ENCODE results near the gene IQCH.

IQCH gene

DNA sequence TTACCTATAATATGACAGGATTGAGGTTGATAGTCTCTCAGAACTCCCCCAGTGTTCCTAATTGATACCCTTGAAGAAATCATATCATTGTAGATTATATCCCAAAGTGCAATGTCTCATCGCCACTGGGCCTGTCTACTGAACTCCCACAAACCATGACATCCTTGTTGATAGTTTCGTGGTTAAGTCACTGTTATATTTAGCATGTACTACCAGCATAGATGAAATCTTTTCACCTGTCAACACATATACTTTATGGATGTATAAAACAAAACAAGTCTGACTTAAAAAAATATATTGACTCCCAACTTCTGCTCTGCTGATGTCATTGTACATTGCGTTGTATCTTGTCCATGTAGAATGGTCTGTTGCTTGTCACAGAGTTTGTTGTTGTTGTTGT, 128.1 kb downstream of the IQCH start:
- Histone ChIP-seq H3K36me3 (ENCODE audit: insufficient read depth, low read length) (no peaks in the 10 kb centered on the region), H3K4me3 (ENCODE audit: low read length) (no peak overlapping the region), H3K4me1 (ENCODE audit: insufficient read depth, low read length) (peaks cover 14% of the 10 kb centered on the region), H2AFZ (ENCODE audit: low read depth, low read length) (no peak overlapping the region), H3K9me3 (ENCODE audit: low read length) (no peaks in the 10 kb centered on the region), H3K27me3 (ENCODE audit: insufficient read depth, low read length) (no peaks in the 10 kb centered on the region)

DNA sequence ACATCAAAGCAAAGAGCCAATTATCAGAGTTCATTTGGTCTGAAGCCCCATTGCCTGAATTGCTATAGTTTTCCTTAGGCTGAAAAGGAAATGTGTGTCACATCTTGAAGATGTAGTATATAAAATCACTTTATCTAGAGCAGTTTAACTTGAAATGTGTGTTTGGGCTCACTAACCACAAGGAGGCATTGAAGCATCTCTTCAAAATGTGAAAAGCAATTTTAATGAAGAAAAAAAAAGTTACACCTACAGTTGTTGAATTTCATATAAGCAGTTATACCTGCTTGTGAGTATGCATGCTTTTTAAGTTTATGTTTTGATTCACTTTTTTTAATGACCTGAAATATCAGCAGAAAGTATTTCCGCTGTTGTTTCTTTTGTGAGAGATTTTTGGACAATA, 129.3 kb downstream of the IQCH start:
- Histone ChIP-seq H3K9me3 (ENCODE audit: low read length) (no peaks in the 10 kb centered on the region), H3K4me3 (ENCODE audit: low read length) (no peak overlapping the region)

DNA sequence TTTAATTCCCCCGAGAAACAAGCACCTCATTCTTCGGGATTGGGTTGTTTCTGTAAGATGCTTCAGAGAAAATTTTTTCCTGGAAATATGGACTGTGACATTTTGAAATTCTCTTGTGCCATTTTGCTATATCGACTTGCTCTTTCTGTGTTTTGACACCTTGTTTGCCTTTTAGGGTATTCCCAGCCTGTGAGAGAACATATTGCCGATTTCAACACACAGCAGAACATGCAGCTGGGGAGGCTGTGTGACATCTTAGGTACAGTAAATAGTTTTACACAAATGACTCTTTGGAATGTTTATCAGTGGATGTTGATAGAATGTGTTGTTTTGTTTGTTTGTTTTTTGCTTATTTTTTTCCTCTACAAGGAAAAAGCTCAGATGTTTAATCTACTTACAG, 130.2 kb downstream of the IQCH start:
- peaks cover 14% of the 10 kb centered on the region for H3K4me1 ChIP-seq (ENCODE audit: insufficient read depth, low read length)
- no peaks in the 10 kb centered on the region for H3K36me3 ChIP-seq (ENCODE audit: insufficient read depth, low read length)
- H2AFZ ChIP-seq (ENCODE audit: low read depth, low read length): no peak overlapping the region
- no peak overlapping the region for H3K4me3 ChIP-seq (ENCODE audit: low read length)
- H3K27me3 ChIP-seq (ENCODE audit: insufficient read depth, low read length): no peaks in the 10 kb centered on the region
- no peaks in the 10 kb centered on the region for H3K9me3 ChIP-seq (ENCODE audit: low read length)

More for the DNA sequence above, 129.3 kb downstream of the IQCH start:
- Histone ChIP-seq H3K27me3 (ENCODE audit: insufficient read depth, low read length) (no peaks in the 10 kb centered on the region), H2AFZ (ENCODE audit: low read depth, low read length) (no peak overlapping the region), H3K36me3 (ENCODE audit: insufficient read depth, low read length) (no peaks in the 10 kb centered on the region), H3K4me1 (ENCODE audit: insufficient read depth, low read length) (peaks cover 14% of the 10 kb centered on the region)

DNA sequence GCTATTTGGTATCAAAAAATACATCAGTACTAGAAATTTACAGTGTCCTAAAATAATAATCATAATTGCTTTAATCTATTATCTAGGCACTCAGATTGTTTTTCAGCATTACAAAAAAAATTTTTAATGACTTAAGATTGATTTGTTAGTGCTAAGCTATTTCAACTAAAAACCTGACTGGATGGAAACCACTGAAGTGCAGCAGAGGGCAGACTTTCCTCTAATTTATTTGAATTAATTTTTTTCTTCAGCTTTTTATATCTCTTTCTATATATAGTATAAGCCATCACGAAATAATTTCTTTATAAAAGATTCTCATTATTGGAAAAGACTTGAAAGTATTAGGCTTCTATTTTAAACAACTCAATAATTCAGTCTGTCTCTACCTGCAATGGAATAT, 131.4 kb downstream of the IQCH start:
- no peaks in the 10 kb centered on the region for H3K9me3 ChIP-seq (ENCODE audit: low read length)
- H3K27me3 ChIP-seq (ENCODE audit: insufficient read depth, low read length): no peaks in the 10 kb centered on the region
- H2AFZ ChIP-seq (ENCODE audit: low read depth, low read length): no peak overlapping the region
- H3K4me1 ChIP-seq (ENCODE audit: insufficient read depth, low read length): peaks cover 9% of the 10 kb centered on the region
- no peak overlapping the region for H3K4me3 ChIP-seq (ENCODE audit: low read length)
- no peaks in the 10 kb centered on the region for H3K36me3 ChIP-seq (ENCODE audit: insufficient read depth, low read length)

DNA sequence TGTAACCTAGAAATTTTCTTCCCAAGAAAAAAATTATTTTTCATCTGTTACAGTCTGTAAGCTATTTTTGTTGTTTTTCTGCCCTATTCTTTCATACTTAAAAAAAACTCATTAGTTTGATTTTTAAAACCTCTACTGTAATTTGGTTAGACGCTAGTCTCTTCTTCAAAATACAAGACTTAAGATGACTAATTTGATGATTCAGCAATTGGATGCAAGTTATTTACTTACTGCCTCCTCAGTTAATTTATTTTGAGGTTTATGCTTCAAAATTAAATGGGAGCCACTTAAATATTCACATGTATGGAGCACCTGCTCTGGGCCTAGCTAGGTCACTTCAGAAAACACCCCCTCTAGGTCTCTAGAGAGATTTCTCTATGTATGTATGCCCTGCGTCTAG, 132.4 kb downstream of the IQCH start:
- no peaks in the 10 kb centered on the region for H3K9me3 ChIP-seq (ENCODE audit: low read length)

DNA sequence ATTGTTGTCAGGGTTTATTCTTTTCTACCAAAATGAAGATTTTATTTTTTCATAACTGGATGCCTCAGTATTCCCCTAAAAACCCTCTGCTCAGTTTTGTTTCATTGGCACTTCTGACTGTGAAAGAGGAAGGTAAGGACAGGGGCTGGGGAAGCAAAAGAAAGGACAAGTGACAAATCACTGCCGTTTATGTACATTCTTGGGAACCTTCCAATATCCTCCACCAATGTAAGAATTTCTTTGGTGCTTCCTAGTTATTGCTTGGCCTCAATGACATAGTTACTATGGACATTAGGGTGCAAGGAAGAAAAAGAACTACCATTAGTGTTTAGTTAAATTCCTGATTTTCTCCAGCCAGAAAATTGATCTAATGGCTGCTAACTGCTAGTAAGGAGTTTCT, 135.4 kb downstream of the IQCH start:
- Histone ChIP-seq H2AFZ (ENCODE audit: low read depth, low read length) (no peak overlapping the region), H3K27me3 (ENCODE audit: insufficient read depth, low read length) (no peaks in the 10 kb centered on the region), H3K4me1 (ENCODE audit: insufficient read depth, low read length) (no peaks in the 10 kb centered on the region), H3K9me3 (ENCODE audit: low read length) (no peaks in the 10 kb centered on the region), H3K4me3 (ENCODE audit: low read length) (no peak overlapping the region), H3K36me3 (ENCODE audit: insufficient read depth, low read length) (no peaks in the 10 kb centered on the region)

More for the DNA sequence above, 132.4 kb downstream of the IQCH start:
- Histone ChIP-seq H3K27me3 (ENCODE audit: insufficient read depth, low read length) (no peaks in the 10 kb centered on the region), H3K4me1 (ENCODE audit: insufficient read depth, low read length) (peaks cover 2% of the 10 kb centered on the region), H3K36me3 (ENCODE audit: insufficient read depth, low read length) (no peaks in the 10 kb centered on the region), H3K4me3 (ENCODE audit: low read length) (no peak overlapping the region), H2AFZ (ENCODE audit: low read depth, low read length) (no peak overlapping the region)

DNA sequence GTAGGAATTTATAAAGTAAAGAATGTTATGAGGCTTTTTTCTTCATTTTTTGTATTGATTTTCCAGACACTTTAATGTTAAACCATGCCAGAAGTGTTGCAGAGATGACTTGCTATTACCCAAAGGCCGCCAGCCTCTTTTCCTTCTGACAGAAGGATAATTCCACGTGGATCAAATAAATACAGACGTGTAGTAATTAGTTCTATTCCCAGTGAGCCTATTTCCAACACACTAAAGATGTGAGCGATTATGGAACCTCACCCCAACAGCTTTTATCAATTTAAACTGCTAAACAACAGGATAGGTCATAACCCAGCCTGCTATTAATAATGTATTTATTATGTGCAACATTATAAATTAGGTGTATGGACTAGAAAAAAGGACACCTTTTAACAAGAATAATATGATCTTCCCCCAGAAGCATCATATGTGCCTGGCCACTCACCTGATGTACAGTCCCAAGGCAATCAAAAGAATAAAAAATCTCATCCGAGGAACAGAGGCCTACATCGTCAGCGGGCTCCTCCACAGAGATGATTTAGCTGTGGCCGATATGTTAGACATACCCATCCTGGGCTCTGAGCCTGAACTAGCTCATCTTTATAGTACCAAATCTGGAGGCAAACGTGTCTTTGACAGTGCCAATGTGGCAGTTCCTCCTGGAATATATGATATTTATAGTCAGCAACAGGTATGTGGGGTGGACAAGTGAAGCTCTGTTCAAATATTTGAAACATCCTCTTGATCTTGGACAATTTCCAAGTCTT, 140.5 kb downstream of the IQCH start:
- H3K27me3 ChIP-seq (ENCODE audit: insufficient read depth, low read length): no peaks in the 10 kb centered on the region
- no peak overlapping the region for H2AFZ ChIP-seq (ENCODE audit: low read depth, low read length)
- H3K9me3 ChIP-seq (ENCODE audit: low read length): no peaks in the 10 kb centered on the region
- no peaks in the 10 kb centered on the region for H3K36me3 ChIP-seq (ENCODE audit: insufficient read depth, low read length)
- H3K4me1 ChIP-seq (ENCODE audit: insufficient read depth, low read length): no peaks in the 10 kb centered on the region
- H3K4me3 ChIP-seq (ENCODE audit: low read length): no peak overlapping the region

DNA sequence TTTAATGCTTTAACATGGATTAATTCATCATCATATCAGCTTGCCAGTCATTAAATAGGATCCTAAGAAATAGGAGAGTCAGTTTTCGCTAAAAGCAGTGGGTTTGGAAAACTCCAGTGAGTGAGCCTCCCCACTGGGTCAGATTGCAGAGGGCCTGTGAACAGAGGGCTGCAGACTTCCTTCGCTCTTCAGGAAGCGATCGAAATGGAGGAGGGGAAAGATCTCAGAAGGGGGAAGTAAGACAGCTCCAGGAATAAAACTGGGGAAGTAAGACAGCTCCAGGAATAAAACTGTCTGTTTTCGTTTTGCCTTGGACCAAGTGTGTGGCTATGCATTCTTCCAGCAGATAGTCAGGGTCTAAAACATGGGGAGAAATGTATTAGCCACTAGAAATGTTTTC, 141.5 kb downstream of the IQCH start:
- Histone ChIP-seq H3K27me3 (ENCODE audit: insufficient read depth, low read length) (no peaks in the 10 kb centered on the region), H2AFZ (ENCODE audit: low read depth, low read length) (no peak overlapping the region)

DNA sequence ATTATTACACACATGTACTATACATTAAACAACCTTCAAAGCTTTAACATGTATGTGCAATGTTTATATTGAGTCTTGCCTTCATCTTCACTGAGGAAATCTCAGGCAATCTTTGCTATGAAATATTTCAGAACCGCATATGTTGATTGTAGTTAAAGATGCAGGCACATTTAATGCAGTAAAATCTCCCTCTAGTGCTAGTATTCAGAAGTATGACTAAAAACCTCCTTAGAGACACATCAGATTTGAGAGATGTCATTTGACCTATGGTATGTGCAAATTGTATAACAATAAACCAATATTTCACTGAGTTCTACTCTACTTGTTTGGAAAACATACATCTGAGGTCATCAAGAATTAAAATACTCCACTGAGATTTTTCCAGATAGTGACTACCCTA, 142.6 kb downstream of the IQCH start:
- Histone ChIP-seq H2AFZ (ENCODE audit: low read depth, low read length) (no peak overlapping the region), H3K27me3 (ENCODE audit: insufficient read depth, low read length) (no peaks in the 10 kb centered on the region), H3K4me1 (ENCODE audit: insufficient read depth, low read length) (peaks cover 10% of the 10 kb centered on the region), H3K9me3 (ENCODE audit: low read length) (no peaks in the 10 kb centered on the region), H3K4me3 (ENCODE audit: low read length) (no peak overlapping the region), H3K36me3 (ENCODE audit: insufficient read depth, low read length) (no peaks in the 10 kb centered on the region)

More for the DNA sequence above, 141.5 kb downstream of the IQCH start:
- Histone ChIP-seq H3K36me3 (ENCODE audit: insufficient read depth, low read length) (no peaks in the 10 kb centered on the region), H3K4me1 (ENCODE audit: insufficient read depth, low read length) (peaks cover under 1% of the 10 kb centered on the region), H3K4me3 (ENCODE audit: low read length) (no peak overlapping the region), H3K9me3 (ENCODE audit: low read length) (no peaks in the 10 kb centered on the region)

DNA sequence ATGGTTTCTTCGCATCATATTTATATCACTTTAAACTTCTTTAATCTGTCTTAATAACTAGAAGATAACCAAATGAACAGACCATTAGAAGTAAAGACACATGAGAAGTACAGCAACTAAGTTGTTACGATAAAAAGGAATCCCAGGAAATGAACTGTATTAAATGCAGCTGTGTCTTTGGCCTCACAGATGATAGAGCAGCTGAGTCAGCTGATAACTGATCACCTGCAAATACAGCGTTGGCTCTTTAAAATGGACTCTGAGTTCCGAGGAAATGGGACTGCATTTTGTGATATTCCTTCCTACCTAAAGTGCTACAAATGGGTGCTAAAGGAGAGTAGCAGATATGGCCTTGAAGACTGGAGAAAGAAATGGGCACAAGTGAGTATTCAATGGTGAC, 145.3 kb downstream of the IQCH start:
- Histone ChIP-seq H3K9me3 (ENCODE audit: low read length) (no peaks in the 10 kb centered on the region), H2AFZ (ENCODE audit: low read depth, low read length) (no peak overlapping the region), H3K36me3 (ENCODE audit: insufficient read depth, low read length) (no peaks in the 10 kb centered on the region), H3K4me3 (ENCODE audit: low read length) (no peak overlapping the region), H3K27me3 (ENCODE audit: insufficient read depth, low read length) (no peaks in the 10 kb centered on the region), H3K4me1 (ENCODE audit: insufficient read depth, low read length) (peaks cover 23% of the 10 kb centered on the region)

DNA sequence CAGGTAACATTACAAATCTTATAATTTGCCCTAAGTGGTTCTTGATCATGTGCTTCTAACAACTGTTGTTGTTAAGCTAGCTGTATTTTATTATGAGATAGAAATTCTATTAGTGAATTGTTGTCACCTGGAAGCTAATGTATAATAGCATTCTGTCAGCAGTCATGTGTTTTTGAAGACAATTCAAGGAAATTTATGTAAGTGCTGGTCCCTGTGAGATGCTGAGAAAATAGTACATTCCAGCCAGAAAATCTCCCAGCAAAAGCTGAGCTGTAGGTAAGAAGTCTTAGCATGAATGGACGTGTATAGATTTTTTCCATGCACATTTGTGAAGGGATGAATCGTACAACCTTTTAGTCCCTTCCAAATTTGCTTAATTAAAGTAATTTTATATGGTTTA, 146.3 kb downstream of the IQCH start:
- H3K4me3 ChIP-seq (ENCODE audit: low read length): no peak overlapping the region
- no peak overlapping the region for H2AFZ ChIP-seq (ENCODE audit: low read depth, low read length)
- peaks cover 23% of the 10 kb centered on the region for H3K4me1 ChIP-seq (ENCODE audit: insufficient read depth, low read length)
- H3K36me3 ChIP-seq (ENCODE audit: insufficient read depth, low read length): no peaks in the 10 kb centered on the region
- no peaks in the 10 kb centered on the region for H3K9me3 ChIP-seq (ENCODE audit: low read length)
- no peaks in the 10 kb centered on the region for H3K27me3 ChIP-seq (ENCODE audit: insufficient read depth, low read length)

DNA sequence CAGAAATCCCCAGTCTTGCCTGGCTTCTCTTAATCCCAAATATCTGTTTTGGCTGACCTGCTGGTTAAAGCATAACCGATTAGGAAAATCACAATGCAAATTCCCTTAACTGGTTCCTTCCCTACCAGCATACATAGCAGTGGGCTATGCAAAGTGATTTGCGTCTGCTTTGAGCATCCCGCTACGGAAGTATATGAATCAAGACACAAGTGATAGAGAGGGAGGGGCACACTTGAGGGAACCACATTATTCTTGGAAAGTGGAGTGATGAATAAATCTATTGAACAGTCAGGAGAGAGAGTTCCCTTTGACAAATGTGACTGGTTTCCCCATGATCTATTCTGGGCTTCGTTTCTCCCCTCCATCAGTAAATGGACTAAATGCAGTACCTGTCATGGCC, 146.8 kb downstream of the IQCH start:
- Histone ChIP-seq H2AFZ (ENCODE audit: low read depth, low read length) (no peak overlapping the region), H3K4me3 (ENCODE audit: low read length) (no peak overlapping the region), H3K27me3 (ENCODE audit: insufficient read depth, low read length) (no peaks in the 10 kb centered on the region), H3K36me3 (ENCODE audit: insufficient read depth, low read length) (no peaks in the 10 kb centered on the region), H3K4me1 (ENCODE audit: insufficient read depth, low read length) (peaks cover 23% of the 10 kb centered on the region), H3K9me3 (ENCODE audit: low read length) (no peaks in the 10 kb centered on the region)

DNA sequence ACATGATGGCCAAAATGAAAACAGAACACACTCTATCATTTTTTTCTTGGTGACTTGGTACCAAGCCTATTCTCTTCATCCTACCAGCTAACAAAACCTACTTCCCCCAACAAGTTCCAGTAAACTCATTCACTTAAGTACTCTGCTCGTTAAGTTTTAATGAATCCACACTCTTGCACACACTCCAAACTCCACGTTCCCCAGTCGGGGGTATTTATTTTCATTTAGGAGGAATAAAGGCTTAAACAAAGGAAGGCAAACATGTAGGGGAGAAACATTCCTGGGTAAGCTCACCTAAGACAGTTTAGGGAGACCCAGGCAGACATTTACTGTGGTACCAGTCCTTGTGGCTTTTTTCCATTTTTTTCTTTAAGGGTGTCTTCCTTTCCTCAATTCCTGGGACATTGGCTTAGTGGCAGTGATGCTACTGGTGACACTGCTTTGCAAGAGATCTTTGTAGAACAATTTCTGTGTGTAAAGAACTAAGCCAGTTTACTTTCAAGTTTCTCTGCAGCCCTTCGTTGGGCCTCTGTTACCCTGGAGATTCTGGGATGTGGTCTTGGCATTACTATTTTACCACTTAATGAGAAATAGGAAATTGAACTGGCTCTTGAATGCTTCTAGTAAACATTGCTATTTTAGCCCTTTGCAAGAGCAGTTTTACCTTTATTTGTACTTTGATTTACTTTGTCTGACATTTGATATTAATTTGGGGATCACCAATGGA, 149.0 kb downstream of the IQCH start:
- Histone ChIP-seq H3K4me3 (ENCODE audit: low read length) (no peak overlapping the region), H2AFZ (ENCODE audit: low read depth, low read length) (no peak overlapping the region), H3K4me1 (ENCODE audit: insufficient read depth, low read length) (peaks cover 23% of the 10 kb centered on the region), H3K36me3 (ENCODE audit: insufficient read depth, low read length) (no peaks in the 10 kb centered on the region), H3K27me3 (ENCODE audit: insufficient read depth, low read length) (no peaks in the 10 kb centered on the region), H3K9me3 (ENCODE audit: low read length) (no peaks in the 10 kb centered on the region)

Data from neuron (in vitro differentiated cells).